Measurements from ENCODE around the gene KCNK13.

KCNK13 gene

DNA sequence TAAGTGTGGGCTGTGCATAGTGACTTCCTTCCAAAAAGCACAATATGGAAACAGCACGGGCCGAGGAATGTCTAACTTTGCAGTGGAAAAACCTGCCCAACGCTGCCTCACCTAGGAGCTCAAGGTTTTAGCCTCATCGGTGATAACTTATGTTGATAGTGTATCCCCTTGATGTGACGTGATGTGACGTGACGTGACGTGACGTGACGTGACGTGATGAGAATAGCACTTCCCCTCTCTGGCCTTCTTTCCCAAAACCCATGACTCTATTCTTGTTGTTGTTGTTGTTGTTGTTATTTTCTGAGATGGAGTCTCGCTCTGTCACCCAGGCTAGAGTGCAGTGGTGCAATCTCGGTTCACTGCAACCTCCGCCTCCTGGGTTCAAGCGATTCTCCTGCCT, 64.5 kb downstream of the KCNK13 start:
- Histone ChIP-seq H3K4me3 (replicated peaks; ENCODE audit: insufficient read depth, low read length) (no peak overlapping the region), H3K27ac (replicated peaks) (no peak overlapping the region), H3K27me3 (ENCODE audit: insufficient read depth, poor library complexity, severe bottlenecking) (no peaks in the 10 kb centered on the region)
- TF ChIP-seq SPI1 (IDR thresholded peaks at IDR 0.05; ENCODE audit: borderline replicate concordance, low read depth) (no peak), POLR2AphosphoS5 (IDR thresholded peaks at IDR 0.05; ENCODE audit: low read depth) (no peak), GABPA (IDR thresholded peaks at IDR 0.05; ENCODE audit: low read depth) (no peak)
- TF ChIP-seq, protein P1, sequence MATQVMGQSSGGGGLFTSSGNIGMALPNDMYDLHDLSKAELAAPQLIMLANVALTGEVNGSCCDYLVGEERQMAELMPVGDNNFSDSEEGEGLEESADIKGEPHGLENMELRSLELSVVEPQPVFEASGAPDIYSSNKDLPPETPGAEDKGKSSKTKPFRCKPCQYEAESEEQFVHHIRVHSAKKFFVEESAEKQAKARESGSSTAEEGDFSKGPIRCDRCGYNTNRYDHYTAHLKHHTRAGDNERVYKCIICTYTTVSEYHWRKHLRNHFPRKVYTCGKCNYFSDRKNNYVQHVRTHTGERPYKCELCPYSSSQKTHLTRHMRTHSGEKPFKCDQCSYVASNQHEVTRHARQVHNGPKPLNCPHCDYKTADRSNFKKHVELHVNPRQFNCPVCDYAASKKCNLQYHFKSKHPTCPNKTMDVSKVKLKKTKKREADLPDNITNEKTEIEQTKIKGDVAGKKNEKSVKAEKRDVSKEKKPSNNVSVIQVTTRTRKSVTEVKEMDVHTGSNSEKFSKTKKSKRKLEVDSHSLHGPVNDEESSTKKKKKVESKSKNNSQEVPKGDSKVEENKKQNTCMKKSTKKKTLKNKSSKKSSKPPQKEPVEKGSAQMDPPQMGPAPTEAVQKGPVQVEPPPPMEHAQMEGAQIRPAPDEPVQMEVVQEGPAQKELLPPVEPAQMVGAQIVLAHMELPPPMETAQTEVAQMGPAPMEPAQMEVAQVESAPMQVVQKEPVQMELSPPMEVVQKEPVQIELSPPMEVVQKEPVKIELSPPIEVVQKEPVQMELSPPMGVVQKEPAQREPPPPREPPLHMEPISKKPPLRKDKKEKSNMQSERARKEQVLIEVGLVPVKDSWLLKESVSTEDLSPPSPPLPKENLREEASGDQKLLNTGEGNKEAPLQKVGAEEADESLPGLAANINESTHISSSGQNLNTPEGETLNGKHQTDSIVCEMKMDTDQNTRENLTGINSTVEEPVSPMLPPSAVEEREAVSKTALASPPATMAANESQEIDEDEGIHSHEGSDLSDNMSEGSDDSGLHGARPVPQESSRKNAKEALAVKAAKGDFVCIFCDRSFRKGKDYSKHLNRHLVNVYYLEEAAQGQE (IDR thresholded peaks at IDR 0.05; ENCODE audit: insufficient replicate concordance, low read depth), result no peak
- TF ChIP-seq, protein P2, sequence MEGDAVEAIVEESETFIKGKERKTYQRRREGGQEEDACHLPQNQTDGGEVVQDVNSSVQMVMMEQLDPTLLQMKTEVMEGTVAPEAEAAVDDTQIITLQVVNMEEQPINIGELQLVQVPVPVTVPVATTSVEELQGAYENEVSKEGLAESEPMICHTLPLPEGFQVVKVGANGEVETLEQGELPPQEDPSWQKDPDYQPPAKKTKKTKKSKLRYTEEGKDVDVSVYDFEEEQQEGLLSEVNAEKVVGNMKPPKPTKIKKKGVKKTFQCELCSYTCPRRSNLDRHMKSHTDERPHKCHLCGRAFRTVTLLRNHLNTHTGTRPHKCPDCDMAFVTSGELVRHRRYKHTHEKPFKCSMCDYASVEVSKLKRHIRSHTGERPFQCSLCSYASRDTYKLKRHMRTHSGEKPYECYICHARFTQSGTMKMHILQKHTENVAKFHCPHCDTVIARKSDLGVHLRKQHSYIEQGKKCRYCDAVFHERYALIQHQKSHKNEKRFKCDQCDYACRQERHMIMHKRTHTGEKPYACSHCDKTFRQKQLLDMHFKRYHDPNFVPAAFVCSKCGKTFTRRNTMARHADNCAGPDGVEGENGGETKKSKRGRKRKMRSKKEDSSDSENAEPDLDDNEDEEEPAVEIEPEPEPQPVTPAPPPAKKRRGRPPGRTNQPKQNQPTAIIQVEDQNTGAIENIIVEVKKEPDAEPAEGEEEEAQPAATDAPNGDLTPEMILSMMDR (IDR thresholded peaks at IDR 0.05; ENCODE audit: insufficient read depth, low read length), result no peak
- no peak for DNase-seq (ENCODE audit: low read depth in 1 of 2, low spot score in 1 of 2)

- TF ChIP-seq SPI1 (IDR thresholded peaks at IDR 0.05; ENCODE audit: borderline replicate concordance, low read depth) (no peak), POLR2AphosphoS5 (IDR thresholded peaks at IDR 0.05; ENCODE audit: low read depth) (no peak)
- TF ChIP-seq, protein P1 (IDR thresholded peaks at IDR 0.05; ENCODE audit: insufficient replicate concordance, low read depth), result no peak
- TF ChIP-seq, protein P2 (IDR thresholded peaks at IDR 0.05; ENCODE audit: insufficient read depth, low read length), result no peak
- H3K4me3 ChIP-seq (replicated peaks; ENCODE audit: insufficient read depth, low read length), result no peak overlapping the region
- H3K27me3 ChIP-seq (ENCODE audit: insufficient read depth, poor library complexity, severe bottlenecking), result no peaks in the 10 kb centered on the region
- DNase-seq (ENCODE audit: low read depth in 1 of 2, low spot score in 1 of 2), result peak; percentile 35 to 41
- no peak overlapping the region for H3K27ac ChIP-seq (replicated peaks)
Observed at GRCh38 chr14:90132821-90133570, 71.2 kb downstream of the KCNK13 start.

DNA sequence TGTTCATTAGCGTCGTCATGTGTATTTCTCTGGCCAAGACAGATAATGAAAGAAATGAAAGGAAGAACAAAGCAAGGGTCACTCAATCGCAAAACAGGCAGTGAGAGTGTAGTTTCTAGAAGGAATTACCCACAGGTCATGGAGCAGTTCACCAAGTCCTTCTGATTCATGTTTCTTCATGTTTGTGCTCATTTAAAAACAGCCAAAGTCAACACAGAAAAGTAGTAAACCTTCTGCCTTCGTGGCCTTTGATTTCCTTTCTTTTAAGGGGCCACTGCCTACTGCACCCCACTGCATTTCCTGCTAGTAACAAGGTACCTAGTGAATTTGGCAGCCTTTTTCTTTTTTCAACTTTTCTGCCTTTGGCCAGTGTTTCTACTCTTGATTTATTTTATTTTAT, 75.1 kb downstream of the KCNK13 start:
- H3K27me3 ChIP-seq (ENCODE audit: insufficient read depth, poor library complexity, severe bottlenecking), result no peaks in the 10 kb centered on the region
- no peak for DNase-seq (ENCODE audit: low read depth in 1 of 2, low spot score in 1 of 2)
- H3K4me3 ChIP-seq (replicated peaks; ENCODE audit: insufficient read depth, low read length), result no peak overlapping the region
- no peak overlapping the region for H3K27ac ChIP-seq (replicated peaks)
- TF ChIP-seq SPI1 (IDR thresholded peaks at IDR 0.05; ENCODE audit: borderline replicate concordance, low read depth) (no peak), POLR2AphosphoS5 (IDR thresholded peaks at IDR 0.05; ENCODE audit: low read depth) (no peak), GABPA (IDR thresholded peaks at IDR 0.05; ENCODE audit: low read depth) (no peak)
- TF ChIP-seq, protein P1 (IDR thresholded peaks at IDR 0.05; ENCODE audit: insufficient replicate concordance, low read depth), result no peak
- TF ChIP-seq, protein P2 (IDR thresholded peaks at IDR 0.05; ENCODE audit: insufficient read depth, low read length), result no peak
